HepG2 (cell line): ENCODE data around the gene KDM3B. TPM values are rescaled to one million over a fixed set of nuclear protein-coding genes. Genes with fewer than 3 reads are reported as not detected.

ENCODE experiments used
- AHR ChIP-seq: IDR thresholded peaks from 2 replicates; pipeline ENCODE4 v1.6.1; 2018; ENCODE audit warnings: missing genetic modification reagents, missing compliant biosample characterization
- BRF2 ChIP-seq: sonication (generic); formaldehyde crosslinking; IDR thresholded peaks from 2 replicates; pipeline ENCODE4 v1.8.1; 2022; ENCODE audit warnings: mild to moderate bottlenecking, missing genetic modification reagents
- KLF11 ChIP-seq: IDR thresholded peaks from 2 replicates; pipeline ENCODE4 v1.6.1; 2016; ENCODE audit warnings: missing compliant biosample characterization
- MATR3 ChIP-seq: sonication (generic); formaldehyde crosslinking; IDR thresholded peaks from 2 replicates; pipeline ENCODE4 v1.4.0; 2020; ENCODE audit warnings: missing genetic modification reagents
- POLR2A ChIP-seq, 2 experiments: IDR thresholded peaks; 2 replicates each; pipeline ENCODE4 v1.6.1; 2011; ENCODE audit warnings: low read depth in 2 of 2, low read length in 2 of 2, mild to moderate bottlenecking in 1 of 2, moderate library complexity in 1 of 2; ENCODE audit not compliant: insufficient read depth in 1 of 2
- PPARG ChIP-seq: conservative IDR thresholded peaks from 2 replicates; pipeline ENCODE4 v1.6.1; 2016; ENCODE audit warnings: missing biosample characterization, missing genetic modification reagents
- RNF2 ChIP-seq: fragments of 450-650 bp; conservative IDR thresholded peaks from 2 replicates; pipeline ENCODE4 v1.6.1; 2016; ENCODE audit warnings: low read depth
- SIN3A ChIP-seq: IDR thresholded peaks from 2 replicates; pipeline ENCODE4 v1.6.1; 2011; ENCODE audit warnings: low read depth, mild to moderate bottlenecking, control low read depth, low read length, borderline replicate concordance
- YEATS4 ChIP-seq: sonication (generic); formaldehyde crosslinking; IDR thresholded peaks from 2 replicates; pipeline ENCODE4 v1.4.0; 2020; ENCODE audit warnings: missing genetic modification reagents, borderline replicate concordance
- ZNF17 ChIP-seq: sonication (generic); formaldehyde crosslinking; IDR thresholded peaks from 2 replicates; pipeline ENCODE4 v1.5.0; 2020; ENCODE audit warnings: mild to moderate bottlenecking, missing genetic modification reagents
- ZNF3 ChIP-seq: IDR thresholded peaks from 2 replicates; pipeline ENCODE4 v1.7.0; 2017; ENCODE audit warnings: inconsistent platforms
- ZNF432 ChIP-seq: sonication (generic); formaldehyde crosslinking; IDR thresholded peaks from 2 replicates; pipeline ENCODE4 v1.5.0; 2020; ENCODE audit warnings: missing genetic modification reagents, mild to moderate bottlenecking, borderline replicate concordance
- ZNF556 ChIP-seq: sonication (generic); formaldehyde crosslinking; IDR thresholded peaks from 2 replicates; pipeline ENCODE4 v1.4.0; 2020; ENCODE audit warnings: mild to moderate bottlenecking, missing genetic modification reagents, borderline replicate concordance
- ZNF562 ChIP-seq: sonication (generic); formaldehyde crosslinking; IDR thresholded peaks from 2 replicates; pipeline ENCODE4 v1.8.0; 2022; ENCODE audit warnings: missing genetic modification reagents, borderline replicate concordance
- ZNF572 ChIP-seq: sonication (generic); formaldehyde crosslinking; IDR thresholded peaks from 2 replicates; pipeline ENCODE4 v1.5.1; 2020; ENCODE audit warnings: mild to moderate bottlenecking, missing genetic modification reagents
- ZNF777 ChIP-seq: sonication (generic); formaldehyde crosslinking; IDR thresholded peaks from 2 replicates; pipeline ENCODE4 v1.4.0; 2020; ENCODE audit warnings: missing genetic modification reagents
- ZNF891 ChIP-seq: sonication (generic); formaldehyde crosslinking; IDR thresholded peaks from 2 replicates; pipeline ENCODE4 v1.5.0; 2020; ENCODE audit warnings: mild to moderate bottlenecking, missing genetic modification reagents
- polyA plus RNA-seq, 8 experiments: library from polyadenylated mRNA; depleted of rRNA in 3 of 8; stranded (reverse) in 7 of 8; unstranded in 1 of 8; fragments of >200 nt; fragmentation: Illumina TruSeq in 4 of 8; extraction: Trizol in 4 of 8; gene quantifications; 2 replicates each; pipeline versions ENCODE4 v1.2.1 to v1.2.3, GENCODE V29; 2011 to 2016; ENCODE audit warnings: low read depth in 4 of 8, missing spikeins in 1 of 8, mixed read lengths in 1 of 8; ENCODE audit not compliant: insufficient read depth in 1 of 8
- total RNA-seq, 5 experiments: library from RNA; depleted of rRNA; stranded (reverse); fragments of >200 nt; fragmentation: Illumina TruSeq; extraction: Trizol; gene quantifications; 2 replicates each; pipeline ENCODE4 v1.2.3, GENCODE V29; 2016; ENCODE audit warnings: low read depth in 1 of 5
- TF ChIP-seq, protein P1 (sequence below): sonication (generic); formaldehyde crosslinking; IDR thresholded peaks from 2 replicates; pipeline ENCODE4 v1.4.0; 2020; ENCODE audit warnings: missing genetic modification reagents, borderline replicate concordance
- TF ChIP-seq, protein P2 (sequence below): IDR thresholded peaks from 2 replicates; pipeline ENCODE4 v1.6.1; 2016; ENCODE audit warnings: mild to moderate bottlenecking
- TF ChIP-seq, protein P3 (sequence below): sonication (generic); formaldehyde crosslinking; IDR thresholded peaks from 2 replicates; pipeline ENCODE4 v1.8.1; 2023; ENCODE audit warnings: missing genetic modification reagents, mild to moderate bottlenecking, borderline replicate concordance
- TF ChIP-seq, protein P4 (sequence below), 2 experiments: sonication (generic) in 1 of 2; formaldehyde crosslinking in 1 of 2; IDR thresholded peaks; 2 replicates each; pipeline versions ENCODE4 v1.4.0 to v1.6.1; 2016 to 2020; ENCODE audit warnings: borderline replicate concordance in 1 of 2, low read depth in 1 of 2, mild to moderate bottlenecking in 1 of 2, missing genetic modification reagents in 1 of 2

Gene KDM3B
- total and polyA plus RNA-seq, 2 of the 13 experiments (the other 11 are each of a cell fraction or from before 2014, with no cell fraction given) = 19.7 to 34.3 TPM

- TF ChIP-seq ZNF556 (CRISPR knock-in tag) (peak; percentile 17; the same call in 1 of the 2 replicates), MATR3 (CRISPR knock-in tag) (no peak), POLR2A (IDR thresholded peaks at IDR 0.05; ENCODE audit: insufficient read depth in 1 of 2, low read depth in 2 of 2, low read length in 2 of 2) (peak in 1 of 2 experiments; percentile 65; a peak in 1 of 4 replicates), KLF11 (CRISPR knock-in tag) (peak; percentile 44; the same call in 1 of the 2 replicates), ZNF17 (CRISPR knock-in tag) (no peak), ZNF3 (CRISPR knock-in tag) (no peak), ZNF572 (CRISPR knock-in tag) (0 out of 2 replicates have a peak, but pooled peaks have one; percentile 45), BRF2 (CRISPR knock-in tag) (no peak), ZNF777 (CRISPR knock-in tag) (0 out of 2 replicates have a peak, but pooled peaks have one; percentile 37), YEATS4 (CRISPR knock-in tag) (no peak; the same call in 1 of the 2 replicates), RNF2 (peak; percentile 86), SIN3A (peak; percentile 71; the same call in 1 of the 2 replicates), ZNF562 (no peak), AHR (CRISPR knock-in tag) (0 out of 2 replicates have a peak, but pooled peaks have one; percentile 8), ZNF432 (CRISPR knock-in tag) (no peak), PPARG (CRISPR knock-in tag) (peak; percentile 12; the same call in 1 of the 2 replicates), ZNF891 (CRISPR knock-in tag) (no peak; the same call in 1 of the 2 replicates)
- TF ChIP-seq, protein P1, sequence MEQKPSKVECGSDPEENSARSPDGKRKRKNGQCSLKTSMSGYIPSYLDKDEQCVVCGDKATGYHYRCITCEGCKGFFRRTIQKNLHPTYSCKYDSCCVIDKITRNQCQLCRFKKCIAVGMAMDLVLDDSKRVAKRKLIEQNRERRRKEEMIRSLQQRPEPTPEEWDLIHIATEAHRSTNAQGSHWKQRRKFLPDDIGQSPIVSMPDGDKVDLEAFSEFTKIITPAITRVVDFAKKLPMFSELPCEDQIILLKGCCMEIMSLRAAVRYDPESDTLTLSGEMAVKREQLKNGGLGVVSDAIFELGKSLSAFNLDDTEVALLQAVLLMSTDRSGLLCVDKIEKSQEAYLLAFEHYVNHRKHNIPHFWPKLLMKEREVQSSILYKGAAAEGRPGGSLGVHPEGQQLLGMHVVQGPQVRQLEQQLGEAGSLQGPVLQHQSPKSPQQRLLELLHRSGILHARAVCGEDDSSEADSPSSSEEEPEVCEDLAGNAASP (CRISPR knock-in tag) = no peak
- TF ChIP-seq, protein P2, sequence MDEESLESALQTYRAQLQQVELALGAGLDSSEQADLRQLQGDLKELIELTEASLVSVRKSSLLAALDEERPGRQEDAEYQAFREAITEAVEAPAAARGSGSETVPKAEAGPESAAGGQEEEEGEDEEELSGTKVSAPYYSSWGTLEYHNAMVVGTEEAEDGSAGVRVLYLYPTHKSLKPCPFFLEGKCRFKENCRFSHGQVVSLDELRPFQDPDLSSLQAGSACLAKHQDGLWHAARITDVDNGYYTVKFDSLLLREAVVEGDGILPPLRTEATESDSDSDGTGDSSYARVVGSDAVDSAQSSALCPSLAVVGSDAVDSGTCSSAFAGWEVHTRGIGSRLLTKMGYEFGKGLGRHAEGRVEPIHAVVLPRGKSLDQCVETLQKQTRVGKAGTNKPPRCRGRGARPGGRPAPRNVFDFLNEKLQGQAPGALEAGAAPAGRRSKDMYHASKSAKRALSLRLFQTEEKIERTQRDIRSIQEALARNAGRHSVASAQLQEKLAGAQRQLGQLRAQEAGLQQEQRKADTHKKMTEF = peak; percentile 70
- TF ChIP-seq, protein P3, sequence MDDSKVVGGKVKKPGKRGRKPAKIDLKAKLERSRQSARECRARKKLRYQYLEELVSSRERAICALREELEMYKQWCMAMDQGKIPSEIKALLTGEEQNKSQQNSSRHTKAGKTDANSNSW (CRISPR knock-in tag) = 0 out of 2 replicates have a peak, but pooled peaks have one; percentile 44
- TF ChIP-seq, protein P4, sequence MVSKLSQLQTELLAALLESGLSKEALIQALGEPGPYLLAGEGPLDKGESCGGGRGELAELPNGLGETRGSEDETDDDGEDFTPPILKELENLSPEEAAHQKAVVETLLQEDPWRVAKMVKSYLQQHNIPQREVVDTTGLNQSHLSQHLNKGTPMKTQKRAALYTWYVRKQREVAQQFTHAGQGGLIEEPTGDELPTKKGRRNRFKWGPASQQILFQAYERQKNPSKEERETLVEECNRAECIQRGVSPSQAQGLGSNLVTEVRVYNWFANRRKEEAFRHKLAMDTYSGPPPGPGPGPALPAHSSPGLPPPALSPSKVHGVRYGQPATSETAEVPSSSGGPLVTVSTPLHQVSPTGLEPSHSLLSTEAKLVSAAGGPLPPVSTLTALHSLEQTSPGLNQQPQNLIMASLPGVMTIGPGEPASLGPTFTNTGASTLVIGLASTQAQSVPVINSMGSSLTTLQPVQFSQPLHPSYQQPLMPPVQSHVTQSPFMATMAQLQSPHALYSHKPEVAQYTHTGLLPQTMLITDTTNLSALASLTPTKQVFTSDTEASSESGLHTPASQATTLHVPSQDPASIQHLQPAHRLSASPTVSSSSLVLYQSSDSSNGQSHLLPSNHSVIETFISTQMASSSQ (IDR thresholded peaks at IDR 0.05; ENCODE audit: low read depth) = no peak
- TF ChIP-seq, protein P4 (CRISPR knock-in tag; IDR thresholded peaks at IDR 0.05; ENCODE audit: borderline replicate concordance) = peak; percentile 74; the same call in 1 of the 2 replicates
Measured at GRCh38 chr5:138464388-138465260, 112.1 kb downstream of the KDM3B start (continued).
